GM12878 (cell line): ENCODE data around the gene LYRM4. TPM values are rescaled to one million over a fixed set of nuclear protein-coding genes. Genes with fewer than 3 reads are reported as not detected.

Experiments used
- ATAC-seq: fragments of 200-7000 bp; cut with Tn5 transposase; 3 replicates; pipeline ENCODE4 v1.9.1; 2020; ENCODE audit warnings: mild to moderate bottlenecking, moderate library complexity
- BruUV-seq: library from RNA; stranded (reverse); fragments of 400-500 nt; replicated peaks from 2 replicates; lab custom pipeline; 2021; lab: Mats Ljungman, UMichigan
- CTCF ChIA-PET: fragments of 300-600 bp; sonication (Branson Sonifier 250); formaldehyde crosslinking; extraction: SDS; loops from one replicate; lab custom pipeline; 2021; ENCODE audit warnings: inconsistent platforms; lab: Yijun Ruan, JAX
- POLR2A ChIA-PET: fragments of 350-600 bp; formaldehyde crosslinking; extraction: SDS; loops from one replicate; lab custom pipeline; 2021; ENCODE audit warnings: inconsistent platforms; lab: Charles Lee
- RAD21 ChIA-PET: fragments of 300-600 bp; sonication (Branson Sonifier 250); formaldehyde crosslinking; loops from one replicate; lab custom pipeline; 2023; ENCODE audit warnings: antibody characterized with exemption; ENCODE audit not compliant: unreplicated experiment; lab: Charles Lee
- SMC1A ChIA-PET: fragments of 300-600 bp; sonication (Branson Sonifier 250); formaldehyde crosslinking; loops from one replicate; lab custom pipeline; 2023; ENCODE audit not compliant: unreplicated experiment, uncharacterized antibody; lab: Charles Lee
- DNase-seq: peaks from one replicate; pipeline ENCODE4 v3.0.0-alpha.2; 2011; ENCODE audit warnings: low read depth, low spot score
- FAIRE-seq: peaks from 3 replicates; lab custom pipeline; 2011; peaks lifted over from hg19 to GRCh38; lab: Jason Lieb, UNC
- H2AFZ ChIP-seq: 2 replicates; pipeline ENCODE4 v1.6.0; 2011; ENCODE audit warnings: low read depth, low read length, control low read depth; ENCODE audit not compliant: control insufficient read depth
- H3K27ac ChIP-seq: 2 replicates; pipeline ENCODE4 v1.5.1; 2011; ENCODE audit warnings: control low read depth; ENCODE audit not compliant: control insufficient read depth, insufficient read depth
- H3K27me3 ChIP-seq, 2 experiments: replicated peaks in 1 of 2; 2 replicates each; pipeline versions ENCODE4 v1.6.0 to v1.6.1; 2011; ENCODE audit warnings: low read length in 1 of 2; ENCODE audit not compliant: control insufficient read depth in 2 of 2, insufficient read depth in 2 of 2
- H3K36me3 ChIP-seq, 2 experiments: 2 replicates each; pipeline ENCODE4 v1.5.1; 2011; ENCODE audit warnings: low read length in 1 of 2; ENCODE audit not compliant: control insufficient read depth in 2 of 2, insufficient read depth in 2 of 2
- H3K4me1 ChIP-seq: 2 replicates; pipeline ENCODE4 v1.6.1; 2011; ENCODE audit warnings: mild to moderate bottlenecking, low read length, moderate library complexity, mixed read lengths; ENCODE audit not compliant: control insufficient read depth, insufficient read depth
- H3K4me2 ChIP-seq: 2 replicates; pipeline ENCODE4 v1.6.0; 2011; ENCODE audit warnings: control low read depth; ENCODE audit not compliant: control insufficient read depth, insufficient read depth
- H3K4me3 ChIP-seq: fragments of 200-600 bp; sonication (generic); 2 replicates; pipeline ENCODE4 v1.5.1; 2016
- H3K79me2 ChIP-seq: 2 replicates; pipeline ENCODE4 v1.6.0; 2011; ENCODE audit warnings: low read length; ENCODE audit not compliant: control insufficient read depth, insufficient read depth
- H3K9ac ChIP-seq: 2 replicates; pipeline ENCODE4 v1.8.0; 2011; ENCODE audit warnings: low read length, control low read depth, mixed read lengths; ENCODE audit not compliant: control insufficient read depth, insufficient read depth
- H3K9me3 ChIP-seq: replicated peaks from 3 replicates; pipeline ENCODE4 v1.5.1; 2011; ENCODE audit warnings: mild to moderate bottlenecking, low read length; ENCODE audit not compliant: control insufficient read depth, insufficient read depth
- H4K20me1 ChIP-seq: 2 replicates; pipeline ENCODE4 v1.6.0; 2011; ENCODE audit not compliant: control insufficient read depth, insufficient read depth
- CBFB ChIP-seq: IDR thresholded peaks from 2 replicates; pipeline ENCODE4 v1.6.1; 2016; ENCODE audit warnings: antibody characterized with exemption, low read depth
- NFYB ChIP-seq: IDR thresholded peaks from 2 replicates; pipeline ENCODE4 v1.6.1; 2011; ENCODE audit warnings: low read depth, mild to moderate bottlenecking, low read length, improper control_type of control experiment, moderate library complexity; ENCODE audit not compliant: insufficient read depth
- NRF1 ChIP-seq: conservative IDR thresholded peaks from 2 replicates; pipeline ENCODE4 v1.6.1; 2011; ENCODE audit warnings: mild to moderate bottlenecking, low read depth, low read length, improper control_type of control experiment
- POU2F2 ChIP-seq: IDR thresholded peaks from 3 replicates; pipeline ENCODE4 v1.6.1; 2011; ENCODE audit warnings: low read depth, mild to moderate bottlenecking, low read length, borderline replicate concordance
- RUNX3 ChIP-seq: IDR thresholded peaks from 2 replicates; pipeline ENCODE4 v1.6.1; 2012; ENCODE audit warnings: low read length, inconsistent platforms
- SMC3 ChIP-seq: IDR thresholded peaks from 2 replicates; pipeline ENCODE4 v1.6.1; 2011; ENCODE audit warnings: low read length, improper control_type of control experiment, borderline replicate concordance
- ZNF384 ChIP-seq: IDR thresholded peaks from 2 replicates; pipeline ENCODE4 v1.6.1; 2012; ENCODE audit warnings: low read depth, mild to moderate bottlenecking, low read length, improper control_type of control experiment, borderline replicate concordance
- WGBS: methylation state at CpG from one replicate; pipeline ENCODE4 v1.1.6; 2016; ENCODE audit warnings: low lambda C conversion rate; ENCODE audit not compliant: insufficient replicate concordance, insufficient coverage; ENCODE audit errors: missing lambda C conversion rate; 5-methylcytosine and 5-hydroxymethylcytosine counted together
- in situ Hi-C: fragments of 300-500 bp; cut with MboI; formaldehyde crosslinking; loops from 9 replicates; pipeline ENCODE4 v1.14.3; 2018; ENCODE audit warnings: mixed read lengths
- intact Hi-C: fragments of 100-400 bp; cut with micrococcal nuclease; formaldehyde crosslinking; loops from one replicate; pipeline ENCODE4 v1.14.2; 2022; ENCODE audit not compliant: unreplicated experiment
- polyA plus RNA-seq, 11 experiments: library from polyadenylated mRNA; depleted of rRNA in 4 of 11; unstranded in 6 of 11; stranded (reverse) in 5 of 11; fragments of >200 nt; fragmentation: Nextera tagmentation in 4 of 11; fragmentation: Illumina TruSeq in 1 of 11; extraction: Ambion mirVana in 4 of 11; extraction: Trizol in 1 of 11; gene quantifications; 1 replicate in 1 of 11; 2 replicates in 10 of 11; pipeline versions ENCODE4 v1.2.1 to v1.2.3, GENCODE V29; 2011 to 2016; ENCODE audit warnings: inconsistent platforms in 2 of 11, missing spikeins in 2 of 11, low read depth in 1 of 11
- total RNA-seq, 4 experiments: library from RNA; depleted of rRNA in 3 of 4; stranded (reverse); fragments of >200 nt in 3 of 4; fragmentation: Illumina TruSeq in 1 of 4; extraction: Trizol in 1 of 4; gene quantifications; 2 replicates each; pipeline versions ENCODE4 v1.2.1 to v1.2.3, GENCODE V29; 2013 to 2021
- TF ChIP-seq, protein P1 (sequence below): fragments of 450-650 bp; IDR thresholded peaks from 2 replicates; pipeline ENCODE4 v1.6.1; 2016; ENCODE audit warnings: mild to moderate bottlenecking, moderate library complexity, borderline replicate concordance
- TF ChIP-seq, protein P2 (sequence below): fragments of 450-650 bp; IDR thresholded peaks from 2 replicates; pipeline ENCODE4 v1.6.1; 2014; ENCODE audit warnings: mild to moderate bottlenecking

The LYRM4 gene
- total and polyA plus RNA-seq, 10 of the 15 experiments (the other 5 are each of a cell fraction or from before 2014, with no cell fraction given), result 32.7 to 66.8 (median 44.0) TPM

GRCh38 chr6:5072440-5072839 lies 188.3 kb downstream of the LYRM4 start:
- POLR2A ChIA-PET, result interaction anchor here (0.6 kb wide), 1 partner anchor 936 kb away, joined by 3 read pairs; no protein-coding TSS in a partner anchor
- no peak for FAIRE-seq
- Histone ChIP-seq H3K27me3 (no peaks in the 10 kb centered on the region), H3K79me2 (no peaks in the 10 kb centered on the region), H4K20me1 (no peaks in the 10 kb centered on the region), H3K4me1 (peaks cover 5% of the 10 kb centered on the region), H3K27ac (no peak overlapping the region), H3K9ac (no peak overlapping the region), H3K4me2 (peak overlapping the region; percentile 48; the same call in 1 of the 2 replicates), H2AFZ (no peak overlapping the region), H3K36me3 (no peaks in the 10 kb centered on the region), H3K4me3 (no peak overlapping the region), H3K9me3 (no peaks in the 10 kb centered on the region; the same call in 2 of the 3 replicates)
- SMC1A ChIA-PET, result no interaction called here
- CTCF ChIA-PET, result no interaction called here
- ATAC-seq, result peak; percentile 78
- TF ChIP-seq RUNX3 (peak; percentile 44), POU2F2 (peak; percentile 55; the same call in 1 of the 3 replicates), SMC3 (no peak), ZNF384 (peak; percentile 64), NRF1 (no peak), NFYB (0 out of 2 replicates have a peak, but pooled peaks have one; percentile 14)
- in situ Hi-C loops (no loop called here), intact Hi-C loops (no loop called here)
- RAD21 ChIA-PET, result interaction anchor here (0.5 kb wide), 1 partner anchor 169 kb away, joined by 3 read pairs; no protein-coding TSS in a partner anchor
- BruUV-seq, result no TSS peak
- no peak for DNase-seq
- WGBS, result 7% methylated on average over 7 of the region's 7 CpGs

DNA sequence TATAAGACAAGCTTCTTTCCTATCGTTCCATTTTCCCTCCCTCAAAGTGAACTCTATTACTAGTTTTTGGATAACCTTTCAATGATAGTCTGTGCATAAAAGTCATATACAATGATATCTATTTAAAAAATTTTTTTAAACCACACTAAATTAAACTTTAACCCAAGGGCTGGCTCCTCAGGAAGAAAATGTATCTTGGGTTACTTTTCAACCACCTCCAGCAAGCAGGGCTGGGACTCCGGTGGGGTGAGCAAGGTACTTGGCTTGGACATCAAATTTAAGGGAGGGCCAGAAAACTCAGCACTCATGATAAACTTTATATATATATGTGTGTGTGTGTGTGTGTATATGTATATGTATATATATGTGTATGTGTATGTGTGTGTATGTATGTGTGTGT lies 189.5 kb downstream of the LYRM4 start:
- Histone ChIP-seq H3K4me3 (no peak overlapping the region), H3K9me3 (no peaks in the 10 kb centered on the region; the same call in 1 of the 3 replicates), H2AFZ (no peak overlapping the region), H3K4me1 (peaks cover 5% of the 10 kb centered on the region), H3K79me2 (no peaks in the 10 kb centered on the region), H3K36me3 (no peaks in the 10 kb centered on the region), H3K27me3 (no peaks in the 10 kb centered on the region), H4K20me1 (no peaks in the 10 kb centered on the region), H3K4me2 (no peak overlapping the region), H3K9ac (no peak overlapping the region), H3K27ac (no peak overlapping the region)
- FAIRE-seq, result no peak
- SMC1A ChIA-PET, result no interaction called here
- CTCF ChIA-PET, result interaction anchor here (0.8 kb wide), 1 partner anchor 31 kb away, joined by 3 read pairs; no protein-coding TSS in a partner anchor
- no TSS peak for BruUV-seq
- 93% methylated on average over 2 of the region's 2 CpGs for WGBS
- in situ Hi-C loops, result no loop called here
- POLR2A ChIA-PET, result no interaction called here
- intact Hi-C loops, result no loop called here
- RAD21 ChIA-PET, result no interaction called here
- no peak for DNase-seq
- ATAC-seq, result no peak
- no peak for TF ChIP-seq CBFB
- TF ChIP-seq, protein P1, sequence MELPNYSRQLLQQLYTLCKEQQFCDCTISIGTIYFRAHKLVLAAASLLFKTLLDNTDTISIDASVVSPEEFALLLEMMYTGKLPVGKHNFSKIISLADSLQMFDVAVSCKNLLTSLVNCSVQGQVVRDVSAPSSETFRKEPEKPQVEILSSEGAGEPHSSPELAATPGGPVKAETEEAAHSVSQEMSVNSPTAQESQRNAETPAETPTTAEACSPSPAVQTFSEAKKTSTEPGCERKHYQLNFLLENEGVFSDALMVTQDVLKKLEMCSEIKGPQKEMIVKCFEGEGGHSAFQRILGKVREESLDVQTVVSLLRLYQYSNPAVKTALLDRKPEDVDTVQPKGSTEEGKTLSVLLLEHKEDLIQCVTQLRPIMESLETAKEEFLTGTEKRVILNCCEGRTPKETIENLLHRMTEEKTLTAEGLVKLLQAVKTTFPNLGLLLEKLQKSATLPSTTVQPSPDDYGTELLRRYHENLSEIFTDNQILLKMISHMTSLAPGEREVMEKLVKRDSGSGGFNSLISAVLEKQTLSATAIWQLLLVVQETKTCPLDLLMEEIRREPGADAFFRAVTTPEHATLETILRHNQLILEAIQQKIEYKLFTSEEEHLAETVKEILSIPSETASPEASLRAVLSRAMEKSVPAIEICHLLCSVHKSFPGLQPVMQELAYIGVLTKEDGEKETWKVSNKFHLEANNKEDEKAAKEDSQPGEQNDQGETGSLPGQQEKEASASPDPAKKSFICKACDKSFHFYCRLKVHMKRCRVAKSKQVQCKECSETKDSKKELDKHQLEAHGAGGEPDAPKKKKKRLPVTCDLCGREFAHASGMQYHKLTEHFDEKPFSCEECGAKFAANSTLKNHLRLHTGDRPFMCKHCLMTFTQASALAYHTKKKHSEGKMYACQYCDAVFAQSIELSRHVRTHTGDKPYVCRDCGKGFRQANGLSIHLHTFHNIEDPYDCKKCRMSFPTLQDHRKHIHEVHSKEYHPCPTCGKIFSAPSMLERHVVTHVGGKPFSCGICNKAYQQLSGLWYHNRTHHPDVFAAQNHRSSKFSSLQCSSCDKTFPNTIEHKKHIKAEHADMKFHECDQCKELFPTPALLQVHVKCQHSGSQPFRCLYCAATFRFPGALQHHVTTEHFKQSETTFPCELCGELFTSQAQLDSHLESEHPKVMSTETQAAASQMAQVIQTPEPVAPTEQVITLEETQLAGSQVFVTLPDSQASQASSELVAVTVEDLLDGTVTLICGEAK, result no peak
- TF ChIP-seq, protein P2, sequence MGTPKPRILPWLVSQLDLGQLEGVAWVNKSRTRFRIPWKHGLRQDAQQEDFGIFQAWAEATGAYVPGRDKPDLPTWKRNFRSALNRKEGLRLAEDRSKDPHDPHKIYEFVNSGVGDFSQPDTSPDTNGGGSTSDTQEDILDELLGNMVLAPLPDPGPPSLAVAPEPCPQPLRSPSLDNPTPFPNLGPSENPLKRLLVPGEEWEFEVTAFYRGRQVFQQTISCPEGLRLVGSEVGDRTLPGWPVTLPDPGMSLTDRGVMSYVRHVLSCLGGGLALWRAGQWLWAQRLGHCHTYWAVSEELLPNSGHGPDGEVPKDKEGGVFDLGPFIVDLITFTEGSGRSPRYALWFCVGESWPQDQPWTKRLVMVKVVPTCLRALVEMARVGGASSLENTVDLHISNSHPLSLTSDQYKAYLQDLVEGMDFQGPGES, result no peak
